GM21381 (cell line): ENCODE results near the gene LMF1.
"Not testable (repeated sequence)": the region's sequence is repeated elsewhere in the genome, so short reads cannot be mapped to it uniquely, and the experiment has no call there.

ENCODE experiments used
- ATAC-seq: cut with Tn5 transposase; IDR thresholded peaks from one replicate; pipeline ENCODE4 v1.9.1; 2021; ENCODE audit warnings: mild to moderate bottlenecking, moderate library complexity; ENCODE audit not compliant: unreplicated experiment

The LMF1 gene

DNA sequence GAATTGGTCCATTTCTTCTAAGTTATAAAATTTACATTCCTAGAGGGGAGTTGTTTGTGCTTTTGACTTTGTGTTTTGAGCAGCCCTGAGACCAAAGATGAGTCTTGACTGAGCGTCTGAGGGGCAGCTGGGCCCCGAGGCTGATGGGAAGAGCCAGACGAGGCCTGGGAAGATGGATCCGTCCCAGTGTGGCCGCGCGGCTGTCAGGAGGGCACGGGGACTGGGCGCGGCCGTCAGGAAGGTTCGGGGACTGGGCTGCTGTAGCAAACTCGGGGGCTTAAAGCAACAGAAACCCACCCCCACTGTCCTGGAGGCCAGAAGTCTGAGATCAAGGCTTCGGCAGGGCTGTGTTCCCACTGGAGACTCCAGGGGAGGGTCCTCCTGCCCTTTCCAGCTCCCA is 132.0 kb downstream of the LMF1 start:
- ATAC-seq = no peak

DNA sequence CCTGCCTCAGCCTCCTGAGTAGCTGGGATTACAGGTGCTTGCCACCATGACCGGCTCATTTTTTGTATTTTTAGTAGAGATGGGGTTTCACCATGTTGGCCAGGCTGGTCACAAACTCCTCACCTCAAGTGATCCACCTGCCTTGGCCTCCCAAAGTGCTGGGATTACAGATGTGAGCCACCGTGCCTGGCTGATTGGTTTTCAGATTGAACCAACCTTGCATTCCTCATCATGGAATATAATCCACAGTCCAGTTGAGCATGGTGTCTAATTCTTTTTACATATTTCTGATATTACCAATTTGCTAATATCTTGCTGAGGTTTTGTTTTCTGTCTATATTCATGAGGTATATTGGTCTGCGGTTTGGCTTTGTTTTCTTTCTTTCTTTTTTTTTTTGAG is 134.0 kb downstream of the LMF1 start:
- not testable (repeated sequence) for ATAC-seq

DNA sequence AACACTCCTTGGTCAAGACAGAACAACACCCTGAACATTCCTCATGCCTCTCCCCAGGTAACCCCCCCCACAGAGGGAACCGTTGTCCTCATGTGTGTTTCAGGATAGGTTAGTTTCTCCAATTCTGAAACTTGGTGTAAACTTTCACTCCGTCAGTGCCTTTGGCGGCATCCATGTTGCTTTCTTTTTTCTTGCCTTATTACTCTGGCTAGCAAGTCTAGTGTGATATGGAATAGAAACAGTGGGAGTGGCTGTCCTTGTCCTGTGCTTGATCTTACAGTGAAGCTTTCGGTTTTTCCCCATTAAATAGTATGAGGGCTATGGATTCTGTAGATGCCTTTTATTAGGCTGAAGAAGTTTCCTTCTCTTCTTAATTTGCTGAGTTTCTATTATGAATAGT is 134.6 kb downstream of the LMF1 start:
- ATAC-seq = no peak

DNA sequence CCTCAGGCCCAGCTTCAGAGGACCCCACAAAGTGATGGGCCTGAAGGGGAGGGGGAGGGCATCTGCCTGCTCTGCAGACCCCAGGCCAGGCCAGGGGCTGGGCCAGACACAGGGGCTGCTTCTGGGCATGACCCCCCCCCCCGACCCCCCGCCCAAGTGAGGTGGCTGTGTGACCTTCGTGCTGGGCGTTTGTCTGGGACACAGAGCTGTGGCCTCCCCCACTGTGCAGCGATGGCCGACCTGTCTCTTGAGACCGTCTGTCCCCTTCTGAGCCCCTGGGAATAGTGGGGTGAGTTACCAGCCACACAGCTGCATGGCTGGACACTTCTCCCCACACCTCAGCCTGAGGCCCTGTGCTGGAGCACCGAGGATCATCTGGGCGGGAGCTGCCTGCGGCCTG is 135.4 kb downstream of the LMF1 start:
- ATAC-seq = no peak

DNA sequence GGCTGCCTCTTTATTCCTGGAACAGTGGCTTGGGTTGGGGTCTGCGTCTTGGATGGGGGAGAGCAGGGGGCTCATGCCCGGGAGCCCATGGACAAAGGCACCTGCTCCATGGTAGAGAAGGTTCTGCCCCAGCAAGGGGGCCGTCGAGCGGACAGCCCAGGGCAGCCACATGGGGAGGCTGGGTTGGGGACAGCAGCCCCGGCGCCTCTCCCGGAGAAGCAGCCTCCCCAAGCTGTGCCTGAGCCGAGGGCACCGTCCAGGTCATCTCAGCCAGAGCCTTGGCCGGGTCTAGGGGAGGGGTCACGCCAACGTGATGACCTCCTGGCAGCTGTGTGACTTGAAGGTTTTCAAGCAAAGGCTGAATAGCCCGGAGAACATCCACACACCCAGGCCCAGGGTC is 137.4 kb downstream of the LMF1 start:
- no peak for ATAC-seq

DNA sequence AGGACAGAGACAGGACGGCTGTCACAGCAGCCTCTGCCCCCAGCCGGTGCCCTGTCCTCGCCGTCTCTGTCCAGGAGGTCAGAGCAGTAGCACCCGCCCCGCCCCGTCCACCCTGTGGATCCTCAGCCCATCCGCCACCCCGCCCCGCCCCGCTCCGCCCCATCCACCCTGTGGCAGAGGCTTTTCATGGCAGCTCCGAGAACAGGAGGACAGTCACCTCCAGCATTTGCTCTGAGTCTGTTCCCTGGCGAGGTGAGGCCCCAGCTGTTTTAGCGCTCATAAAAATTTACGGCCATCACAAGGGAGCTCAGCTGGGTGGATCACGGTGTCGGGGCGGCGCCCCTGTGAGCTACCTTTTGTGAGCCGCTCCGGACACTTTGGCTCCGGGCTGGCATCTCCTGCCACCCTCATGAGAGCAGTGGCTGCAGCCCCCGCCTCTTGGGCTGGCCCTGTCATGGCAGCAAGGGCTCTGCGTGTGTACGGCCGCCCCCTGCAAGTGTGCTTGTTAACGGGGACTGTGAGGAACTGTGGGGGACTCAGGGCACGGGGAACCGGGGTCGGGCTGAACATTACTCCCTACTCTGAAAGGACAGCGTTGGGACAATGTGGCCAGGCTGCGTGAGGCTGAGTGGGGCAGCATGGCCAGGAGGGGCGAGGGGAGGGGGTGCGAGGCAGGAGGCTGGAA is 138.0 kb downstream of the LMF1 start:
- ATAC-seq = no peak

DNA sequence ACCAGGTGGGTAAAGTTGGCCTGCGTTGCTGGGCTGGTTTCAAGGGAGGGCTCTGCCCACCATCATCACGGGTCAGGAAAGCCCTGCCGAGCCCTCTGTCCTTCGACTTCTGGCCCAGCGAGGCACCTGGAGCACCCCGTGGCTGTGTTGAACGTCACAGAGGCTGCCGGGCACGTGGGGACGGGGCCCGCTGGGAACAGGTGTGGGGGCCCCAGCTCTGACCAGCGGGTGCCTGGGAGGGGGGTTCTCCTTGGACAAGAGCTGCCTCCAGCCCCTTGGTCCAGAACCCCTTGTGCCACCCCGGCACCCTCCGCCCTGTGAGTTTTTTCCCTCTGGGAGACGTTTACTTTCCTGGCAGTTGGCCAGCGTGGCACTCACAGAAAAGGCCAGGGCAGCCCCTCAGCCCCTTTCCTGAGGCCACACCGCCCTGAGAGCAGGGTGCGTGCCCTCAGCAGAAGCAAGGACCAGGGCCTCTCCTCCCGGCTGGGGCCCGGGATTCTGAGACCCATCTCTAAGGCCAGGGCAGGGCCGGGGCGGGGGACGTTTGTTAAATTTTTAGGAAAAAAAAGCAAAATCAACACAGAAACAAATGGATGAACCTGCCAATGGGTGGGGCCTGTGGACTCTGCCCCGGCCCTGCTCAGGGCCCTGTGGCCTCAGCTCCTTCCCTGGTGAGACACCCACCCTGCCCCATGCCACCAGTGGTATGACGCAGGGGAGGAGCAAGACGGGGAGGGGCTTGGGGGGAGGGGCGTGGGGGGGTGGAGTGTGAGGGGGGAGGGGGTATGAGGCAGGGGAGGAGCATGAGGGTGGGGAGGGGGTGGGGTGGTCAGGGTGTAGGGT is 139.0 kb downstream of the LMF1 start:
- ATAC-seq = no peak

DNA sequence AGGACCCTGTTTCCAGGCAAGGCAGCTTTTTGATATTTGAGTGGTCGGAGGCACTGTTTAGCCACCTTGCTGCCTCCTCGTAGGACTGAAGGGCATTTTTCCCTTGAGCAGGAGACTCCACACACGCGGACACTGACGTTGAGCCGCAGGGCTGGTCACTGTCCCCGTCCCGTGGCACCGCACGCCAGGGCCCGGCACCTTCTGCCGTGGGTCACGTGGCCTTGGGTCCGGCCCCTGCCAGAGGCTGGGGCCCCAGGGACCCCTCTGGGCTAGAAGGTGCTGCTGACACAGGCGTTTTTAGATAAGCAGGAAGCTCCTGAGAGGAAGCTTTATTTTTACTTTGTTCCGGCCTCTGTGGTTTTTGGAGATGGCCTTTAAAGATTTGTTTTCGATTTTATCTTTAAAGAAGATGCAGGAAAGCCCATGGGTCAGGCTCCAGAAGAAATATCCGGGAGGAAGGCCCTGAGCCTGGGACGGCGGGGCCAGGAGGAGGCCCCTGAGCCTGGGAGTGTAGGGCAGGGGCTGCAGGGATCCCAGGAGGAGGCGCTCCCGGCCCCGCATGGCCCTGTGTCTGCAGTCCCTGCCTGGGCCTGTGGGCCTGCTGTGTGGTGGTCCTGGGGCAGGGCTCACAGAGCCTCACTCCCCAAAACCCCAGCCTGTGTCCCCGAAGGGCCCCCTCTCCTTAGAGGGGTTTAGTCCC is 139.8 kb downstream of the LMF1 start:
- no peak for ATAC-seq

DNA sequence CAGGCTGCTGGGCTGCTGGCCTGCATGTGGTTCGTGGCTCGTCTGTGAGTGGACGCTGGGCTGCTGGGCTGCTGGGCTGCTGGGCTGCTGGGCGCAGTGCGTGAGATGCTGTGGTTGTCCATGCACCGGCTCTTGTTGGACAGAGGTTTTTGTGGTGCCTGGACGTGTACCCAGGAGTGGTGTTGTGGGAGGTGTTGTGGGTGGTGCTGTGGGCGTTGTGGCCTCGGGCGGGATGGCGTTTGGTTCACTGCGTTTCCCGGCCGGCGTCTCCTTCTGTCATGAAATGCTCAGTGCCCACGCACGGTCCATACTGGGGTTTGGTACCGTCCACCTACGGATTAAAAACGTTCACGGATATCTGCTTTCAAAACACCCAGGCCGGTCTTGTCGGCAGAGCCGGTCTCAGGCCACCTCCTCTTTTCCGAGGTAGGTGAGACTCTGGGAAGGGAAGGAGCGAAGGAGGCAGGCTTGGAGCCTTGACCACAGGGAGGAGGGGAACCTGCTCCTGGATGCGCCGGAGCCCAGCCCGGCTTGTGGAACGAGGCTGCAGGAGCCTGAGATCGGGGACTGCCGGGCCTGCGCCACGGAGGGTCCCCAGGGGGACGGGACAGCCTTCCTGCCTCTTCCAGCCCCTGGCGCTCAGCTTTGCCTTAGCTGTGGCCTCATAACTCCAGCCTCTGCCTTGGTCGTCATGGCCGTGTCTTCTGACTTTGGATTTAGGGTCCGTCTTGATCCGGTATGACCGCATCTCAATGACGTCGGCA is 140.5 kb downstream of the LMF1 start:
- ATAC-seq = no peak

DNA sequence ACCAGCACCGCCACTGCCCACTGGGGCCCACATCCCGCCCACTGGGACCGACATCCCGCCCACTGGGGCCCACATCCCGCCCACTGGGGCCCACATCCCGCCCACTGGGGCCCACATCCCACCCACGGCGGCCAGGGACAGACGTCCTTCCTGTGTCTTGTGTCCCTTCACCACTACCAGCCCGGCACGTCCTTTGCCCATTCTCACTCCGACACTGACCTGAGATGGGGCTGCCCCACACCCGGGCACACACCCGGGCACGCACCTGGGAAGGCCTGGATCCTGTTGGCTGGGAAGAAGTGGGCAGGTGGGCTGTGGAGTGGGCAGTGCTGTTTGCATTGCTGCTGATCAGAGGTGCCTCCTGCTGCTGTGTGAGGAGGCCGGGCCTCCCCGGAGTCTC is 141.9 kb downstream of the LMF1 start:
- ATAC-seq = no peak

DNA sequence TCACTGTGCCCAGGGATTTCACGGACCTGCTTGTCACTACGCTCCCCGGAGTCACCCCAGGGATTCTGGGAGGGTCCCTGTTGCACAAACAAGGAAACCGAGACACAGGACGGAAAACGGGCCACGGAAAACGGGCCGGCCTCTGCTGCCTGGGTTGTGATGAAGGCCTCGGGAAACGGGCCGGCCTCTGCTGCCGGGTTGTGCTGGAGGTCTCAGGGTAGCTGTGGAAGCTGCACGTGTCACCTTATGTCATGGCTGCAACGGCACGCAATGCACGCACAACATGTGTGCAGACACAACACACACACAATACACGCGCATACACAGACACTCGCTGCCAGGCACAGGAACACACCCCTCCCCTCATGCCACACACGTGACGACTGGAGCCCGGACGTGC is 143.3 kb downstream of the LMF1 start:
- ATAC-seq = no peak

DNA sequence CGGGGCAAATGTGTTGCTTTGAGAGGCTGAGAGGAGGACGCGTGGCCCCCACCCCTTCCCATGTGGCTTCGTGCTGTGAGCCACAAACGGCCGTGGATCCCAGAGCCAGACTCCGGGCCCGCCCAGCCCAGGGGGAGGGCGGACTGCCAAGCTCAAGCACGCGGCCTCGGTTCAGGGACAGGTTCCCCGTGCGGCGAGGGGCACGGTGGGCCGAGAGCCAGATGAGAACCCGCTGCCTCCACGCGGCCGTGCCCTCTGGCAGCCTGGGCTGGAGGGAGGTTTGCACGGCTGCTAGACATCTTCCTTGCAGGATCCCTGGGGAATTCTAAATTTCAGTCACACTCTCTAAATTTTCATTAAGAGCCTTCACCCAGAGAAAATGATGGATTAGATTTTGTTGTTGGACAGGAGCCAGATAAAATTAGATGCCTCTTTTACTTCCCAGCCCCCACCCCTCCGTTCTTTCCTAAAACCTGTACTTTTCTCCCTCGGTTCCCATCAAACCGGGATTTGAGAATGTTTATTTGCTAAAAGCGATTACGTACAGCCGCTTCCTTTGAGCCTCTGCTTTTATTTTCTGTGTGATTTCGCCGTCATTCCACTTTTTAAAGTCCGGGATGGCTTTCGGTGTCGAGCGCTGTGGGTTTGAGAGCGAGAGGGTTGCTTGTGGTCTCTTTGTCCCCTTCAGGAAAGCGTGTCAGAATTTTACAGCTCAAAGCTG is 145.3 kb downstream of the LMF1 start:
- no peak for ATAC-seq

DNA sequence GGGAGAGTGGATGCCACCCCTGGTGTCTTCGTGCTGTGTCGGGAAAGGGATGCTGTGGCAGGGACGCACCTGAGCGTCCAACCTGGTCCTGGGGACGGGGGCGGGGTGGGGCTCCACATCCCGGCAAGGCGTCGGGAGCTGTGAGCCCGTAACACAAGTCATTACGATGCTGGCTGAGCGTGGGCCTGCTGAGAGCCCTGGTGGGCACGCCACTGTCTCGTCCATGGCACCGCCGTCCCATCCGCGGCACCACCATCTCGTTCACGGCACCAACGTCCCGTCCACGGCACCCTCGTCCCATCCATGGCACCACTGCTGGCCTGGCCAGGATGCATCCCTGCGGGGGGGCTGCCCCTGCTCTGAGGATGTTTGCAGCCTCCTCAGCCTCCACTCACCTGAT is 146.2 kb downstream of the LMF1 start:
- no peak for ATAC-seq

DNA sequence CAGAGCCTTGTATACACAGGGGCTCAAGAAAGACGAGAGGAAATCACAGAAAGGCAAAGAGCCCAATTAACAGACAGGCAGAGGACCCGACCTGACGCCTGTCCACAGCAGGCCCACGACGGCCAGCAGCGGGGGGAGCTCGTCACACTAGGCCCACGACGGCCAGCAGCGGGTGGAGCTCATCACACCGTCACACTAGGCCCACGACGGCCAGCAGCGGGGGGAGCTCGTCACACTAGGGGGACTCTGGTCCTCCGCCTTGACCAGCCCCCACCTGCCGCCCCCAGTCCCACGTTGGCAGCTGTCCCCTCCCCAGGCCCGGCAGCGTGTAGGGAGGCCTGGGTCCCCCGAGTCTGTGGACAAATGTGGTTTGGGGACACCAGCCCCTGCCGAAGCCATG is 146.6 kb downstream of the LMF1 start:
- no peak for ATAC-seq

DNA sequence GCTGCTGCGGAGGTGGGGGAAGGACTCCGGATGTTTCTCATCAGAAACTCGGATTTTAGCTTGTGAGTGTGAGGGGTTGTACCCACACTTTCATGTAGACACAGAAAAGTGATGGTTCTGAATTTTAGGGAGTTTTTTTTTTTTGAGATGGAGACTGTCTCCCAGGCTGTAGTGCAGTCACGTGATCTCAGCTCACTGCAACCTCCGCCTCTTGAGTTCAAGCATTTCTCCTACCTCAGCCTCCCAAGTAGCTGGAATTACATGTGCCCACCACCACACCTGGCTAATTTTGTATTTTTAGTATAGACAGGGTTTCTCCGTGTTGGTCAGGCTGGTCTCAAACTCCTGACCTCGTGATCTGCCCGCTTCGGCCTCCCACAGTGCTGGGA is 147.9 kb downstream of the LMF1 start:
- no peak for ATAC-seq

DNA sequence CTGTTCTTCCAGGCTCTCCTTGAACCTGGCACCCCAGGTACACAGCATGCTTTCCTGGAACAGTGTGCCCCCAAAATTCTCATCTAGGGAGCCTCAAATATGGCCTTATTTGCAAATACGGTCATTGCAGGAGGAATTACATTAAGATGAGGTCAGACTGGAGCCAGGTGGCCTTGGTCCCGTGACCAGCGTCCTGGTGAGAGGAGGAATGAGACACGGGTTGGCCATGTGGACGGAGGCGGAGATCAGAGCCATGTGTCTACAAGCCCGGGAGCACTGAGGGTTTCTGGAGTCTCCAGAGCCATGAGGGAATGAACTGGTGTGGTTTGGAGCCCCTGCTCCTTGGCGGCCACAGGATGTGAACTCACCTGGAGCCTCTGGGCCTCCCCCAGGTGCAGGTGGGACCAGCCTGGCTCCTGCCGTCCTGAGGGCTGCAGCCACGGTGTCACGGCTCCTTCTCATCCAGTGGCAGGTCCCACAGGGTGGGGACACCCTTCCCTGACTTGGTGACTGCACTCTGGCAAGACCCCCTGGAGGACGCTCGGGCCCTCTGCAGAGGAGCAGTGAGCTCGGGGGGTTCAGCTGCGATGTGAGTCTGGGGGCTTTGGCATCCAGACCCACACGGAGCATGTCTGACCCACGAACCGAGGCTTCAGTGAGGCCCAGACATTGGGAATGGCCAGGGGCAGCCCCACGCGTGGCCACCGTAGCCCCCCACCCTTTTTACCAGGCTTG is 148.4 kb downstream of the LMF1 start:
- ATAC-seq = no peak

DNA sequence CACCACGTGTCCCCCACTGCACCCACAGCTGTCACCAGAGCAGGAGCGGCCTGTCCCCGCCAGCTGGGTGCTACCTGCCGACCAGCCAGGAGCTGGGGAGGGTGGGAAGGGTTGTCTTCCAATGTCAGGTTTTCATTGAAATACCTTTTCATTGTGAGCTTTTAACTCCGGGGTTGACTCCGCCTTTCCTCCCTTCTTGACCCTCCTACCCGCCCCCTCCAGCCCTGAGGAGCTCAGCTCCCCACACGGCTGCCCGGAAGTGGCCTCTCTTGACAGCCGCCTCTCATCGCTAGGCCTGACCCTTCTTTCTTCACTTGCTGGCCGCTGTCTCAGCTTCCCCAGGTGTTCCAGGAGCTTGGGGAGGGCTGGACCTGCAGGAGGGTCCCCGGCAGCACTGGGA is 149.0 kb downstream of the LMF1 start:
- no peak for ATAC-seq

DNA sequence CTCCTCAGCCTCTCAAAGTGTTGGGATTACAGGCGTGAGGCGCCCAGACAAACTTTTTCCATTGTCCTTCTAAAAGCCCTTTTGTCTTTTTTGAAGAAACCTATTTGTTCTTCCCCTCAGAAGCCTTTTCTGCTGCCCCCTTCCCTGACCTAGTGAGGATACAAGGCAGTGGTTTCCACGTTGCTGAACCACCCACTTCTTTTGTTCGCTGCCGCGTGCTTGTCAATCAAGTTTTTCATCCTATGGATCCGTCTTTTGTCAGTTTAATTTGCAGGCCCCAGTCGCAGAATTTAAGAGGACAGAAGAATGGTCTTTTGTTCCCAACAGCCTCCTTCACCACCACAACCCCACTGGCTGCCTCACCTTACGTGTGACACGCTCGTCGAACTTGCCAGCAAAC is 150.0 kb downstream of the LMF1 start:
- ATAC-seq = no peak

DNA sequence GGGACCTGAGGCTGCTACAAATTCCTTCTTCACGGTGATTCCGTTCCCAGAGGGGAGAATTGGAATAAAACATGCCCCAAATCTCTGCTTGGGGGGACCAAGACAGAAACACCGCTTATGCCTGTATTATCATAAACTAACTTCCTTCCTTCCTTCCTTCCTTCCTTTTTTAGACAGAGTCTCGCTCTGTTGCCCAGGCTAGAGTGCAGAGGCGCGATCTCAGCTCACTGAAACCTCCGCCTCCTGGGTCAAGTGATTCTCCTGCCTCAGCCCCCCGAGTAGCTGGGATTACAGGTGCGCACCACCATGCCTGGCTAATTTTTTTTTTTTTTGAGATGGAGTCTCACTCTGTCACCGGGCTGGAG is 150.8 kb downstream of the LMF1 start:
- ATAC-seq = not testable (repeated sequence)
